Fibroblast of villous mesenchyme (primary cell): ENCODE measurements around the gene CDK19. TPM values are rescaled to one million over a fixed set of nuclear protein-coding genes. Genes with fewer than 3 reads are reported as not detected.
A peak's percentile ranks its signal among the peaks of the same experiment; 100 is the strongest.

ENCODE experiments used
- DNase-seq: peaks from one replicate; pipeline ENCODE4 v3.0.0-alpha.2; 2010; ENCODE audit warnings: low read depth
- H3K4me3 ChIP-seq: 2 replicates; pipeline ENCODE4 v1.5.1; 2011; ENCODE audit warnings: low read depth, mild to moderate bottlenecking, low read length
- CTCF ChIP-seq: IDR thresholded peaks from 2 replicates; pipeline ENCODE4 v1.5.1; 2012; ENCODE audit warnings: low read depth, mild to moderate bottlenecking, low read length; ENCODE audit not compliant: insufficient read depth
- total RNA-seq: library from RNA; depleted of rRNA; stranded (reverse); fragments of >200 nt; gene quantifications from 2 replicates; pipeline ENCODE4 v1.2.3, GENCODE V29; 2012

CDK19 gene
- total RNA-seq, 1 donor: 9.9 TPM

GRCh38 chr6:110705543-110705942 lies 109.7 kb downstream of the CDK19 start:
- no peak overlapping the region for H3K4me3 ChIP-seq
- DNase-seq: no peak
- no peak for TF ChIP-seq CTCF

- peak; percentile 70 for DNase-seq
- no peak overlapping the region for H3K4me3 ChIP-seq
- TF ChIP-seq CTCF: no peak
These were observed 111.2 kb downstream of the CDK19 start for GRCh38 chr6:110703906-110704594.

- no peak for TF ChIP-seq CTCF
- H3K4me3 ChIP-seq: no peak overlapping the region
- no peak for DNase-seq
These were observed 112.0 kb downstream of the CDK19 start for GRCh38 chr6:110703010-110703905.

GRCh38 chr6:110699780-110700179 lies 115.5 kb downstream of the CDK19 start:
- DNase-seq: no peak
- no peak overlapping the region for H3K4me3 ChIP-seq
- no peak for TF ChIP-seq CTCF

GRCh38 chr6:110693994-110694393 lies 121.3 kb downstream of the CDK19 start:
- no peak for DNase-seq
- H3K4me3 ChIP-seq: no peak overlapping the region
- no peak for TF ChIP-seq CTCF

- DNase-seq: no peak
- no peak overlapping the region for H3K4me3 ChIP-seq
- no peak for TF ChIP-seq CTCF
These were observed 122.0 kb downstream of the CDK19 start for GRCh38 chr6:110693296-110693695.
